Suprapubic skin (tissue), 4 donors: Measurements from ENCODE around the gene NRXN3.

Experiments
- CTCF ChIP-seq, 2 donors: fragments of 200-600 bp in 1 of 2; fragments of 450-650 bp in 1 of 2; sonication (generic) in 1 of 2; IDR thresholded peaks; one replicate each; pipeline ENCODE4 v1.5.1; 2016 to 2019; ENCODE audit warnings: antibody characterized with exemption in 2 of 2, mild to moderate bottlenecking in 1 of 2, moderate library complexity in 1 of 2
- EP300 ChIP-seq: sonication (generic); formaldehyde crosslinking; IDR thresholded peaks from one replicate; pipeline ENCODE4 v1.6.1; 2017; ENCODE audit warnings: antibody characterized with exemption
- POLR2A ChIP-seq, 2 donors: fragments of 450-650 bp; IDR thresholded peaks; one replicate each; pipeline ENCODE4 v1.6.1; 2017; ENCODE audit warnings: antibody characterized with exemption in 2 of 2, mild to moderate bottlenecking in 2 of 2, moderate library complexity in 2 of 2
- POLR2AphosphoS5 ChIP-seq, 3 donors: sonication (generic); formaldehyde crosslinking; IDR thresholded peaks; one replicate each; pipeline ENCODE4 v1.6.1; 2017; ENCODE audit warnings: antibody characterized with exemption in 3 of 3

GRCh38 chr14:78383060-78383459 lies 212.9 kb downstream of the NRXN3 start:
- no peak for TF ChIP-seq CTCF (IDR thresholded peaks at IDR 0.05)
- no peak for TF ChIP-seq POLR2A (IDR thresholded peaks at IDR 0.05)
- no peak for TF ChIP-seq POLR2AphosphoS5 (IDR thresholded peaks at IDR 0.05)
- TF ChIP-seq EP300: no peak
